Suppressor macrophage treated with lipopolysaccharide for 4 hours (primary cell): ENCODE data around the gene VGLL4.
"Not testable (repeated sequence)": the region's sequence is repeated elsewhere in the genome, so short reads cannot be mapped to it uniquely, and the experiment has no call there.

Source experiments
- DNase-seq: peaks from one replicate; pipeline ENCODE4 v3.0.0-alpha.2; 2020

The VGLL4 gene

GRCh38 chr3:11582191-11582968, 61.3 kb downstream of the VGLL4 start:
- DNase-seq, result peak; percentile 6

GRCh38 chr3:11581237-11582190, 62.2 kb downstream of the VGLL4 start:
- DNase-seq, result no peak

- no peak for DNase-seq
Measured at GRCh38 chr3:11580645-11581044, 63.1 kb downstream of the VGLL4 start.

GRCh38 chr3:11578169-11578568, 65.5 kb downstream of the VGLL4 start:
- no peak for DNase-seq

- no peak for DNase-seq
Measured at GRCh38 chr3:11576453-11576852, 67.3 kb downstream of the VGLL4 start.

- DNase-seq, result no peak
Measured at GRCh38 chr3:11575677-11576076, 68.0 kb downstream of the VGLL4 start.

GRCh38 chr3:11574981-11575669, 68.6 kb downstream of the VGLL4 start:
- DNase-seq, result no peak

GRCh38 chr3:11572660-11573059, 71.1 kb downstream of the VGLL4 start:
- not testable (repeated sequence) for DNase-seq

- DNase-seq, result peak; percentile 56
Measured at GRCh38 chr3:11570789-11571495, 72.8 kb downstream of the VGLL4 start.

GRCh38 chr3:11570251-11570650, 73.5 kb downstream of the VGLL4 start:
- no peak for DNase-seq

- DNase-seq, result no peak
Measured at GRCh38 chr3:11569156-11569741, 74.5 kb downstream of the VGLL4 start.

- no peak for DNase-seq
Measured at GRCh38 chr3:11568503-11569155, 75.1 kb downstream of the VGLL4 start.

GRCh38 chr3:11567516-11568467, 75.9 kb downstream of the VGLL4 start:
- DNase-seq, result no peak

GRCh38 chr3:11566916-11567315, 76.8 kb downstream of the VGLL4 start:
- no peak for DNase-seq

- no peak for DNase-seq
Measured at GRCh38 chr3:11566478-11566877, 77.2 kb downstream of the VGLL4 start.

GRCh38 chr3:11565932-11566331, 77.8 kb downstream of the VGLL4 start:
- no peak for DNase-seq

GRCh38 chr3:11565492-11565891, 78.2 kb downstream of the VGLL4 start:
- no peak for DNase-seq

GRCh38 chr3:11565072-11565471, 78.6 kb downstream of the VGLL4 start:
- DNase-seq, result no peak

- DNase-seq, result no peak
Measured at GRCh38 chr3:11564577-11565001, 79.1 kb downstream of the VGLL4 start.

GRCh38 chr3:11563865-11564185, 79.9 kb downstream of the VGLL4 start:
- DNase-seq, result no peak
